Measurements from ENCODE around the gene ZFR. TPM values are rescaled to one million over a fixed set of nuclear protein-coding genes. Genes with fewer than 3 reads are reported as not detected.
A peak's percentile ranks its signal among the peaks of the same experiment; 100 is the strongest.

The ZFR gene
- polyA plus RNA-seq, 2 of the 4 experiments (the other 2 are of a cell fraction): 65.6 to 107 TPM

GRCh38 chr5:32444431-32445286, at the start of gene ZFR (continued):
- no peak for TF ChIP-seq HOXA7 (CRISPR knock-in tag; IDR thresholded peaks at IDR 0.05)
- no peak for TF ChIP-seq CHD2 (IDR thresholded peaks at IDR 0.05; ENCODE audit: low read length, partially characterized antibody)
- TF ChIP-seq SMC3 (IDR thresholded peaks at IDR 0.05): no peak
- TF ChIP-seq HDAC2 (IDR thresholded peaks at IDR 0.05): no peak
- no peak for TF ChIP-seq EP300 (IDR thresholded peaks at IDR 0.05)
- TF ChIP-seq RNF2 (IDR thresholded peaks at IDR 0.05; ENCODE audit: borderline replicate concordance, low read depth): no peak
- TF ChIP-seq PHF8 (IDR thresholded peaks at IDR 0.05; ENCODE audit: borderline replicate concordance, low read depth): peak; percentile 63; the same call in 1 of the 2 replicates
- TF ChIP-seq CHD4 (IDR thresholded peaks at IDR 0.05; ENCODE audit: borderline replicate concordance): no peak
- peak; percentile 73 for TF ChIP-seq HOXB5 (CRISPR knock-in tag; IDR thresholded peaks at IDR 0.05)
- TF ChIP-seq KDM5A (IDR thresholded peaks at IDR 0.05): no peak
- TF ChIP-seq, protein P1, sequence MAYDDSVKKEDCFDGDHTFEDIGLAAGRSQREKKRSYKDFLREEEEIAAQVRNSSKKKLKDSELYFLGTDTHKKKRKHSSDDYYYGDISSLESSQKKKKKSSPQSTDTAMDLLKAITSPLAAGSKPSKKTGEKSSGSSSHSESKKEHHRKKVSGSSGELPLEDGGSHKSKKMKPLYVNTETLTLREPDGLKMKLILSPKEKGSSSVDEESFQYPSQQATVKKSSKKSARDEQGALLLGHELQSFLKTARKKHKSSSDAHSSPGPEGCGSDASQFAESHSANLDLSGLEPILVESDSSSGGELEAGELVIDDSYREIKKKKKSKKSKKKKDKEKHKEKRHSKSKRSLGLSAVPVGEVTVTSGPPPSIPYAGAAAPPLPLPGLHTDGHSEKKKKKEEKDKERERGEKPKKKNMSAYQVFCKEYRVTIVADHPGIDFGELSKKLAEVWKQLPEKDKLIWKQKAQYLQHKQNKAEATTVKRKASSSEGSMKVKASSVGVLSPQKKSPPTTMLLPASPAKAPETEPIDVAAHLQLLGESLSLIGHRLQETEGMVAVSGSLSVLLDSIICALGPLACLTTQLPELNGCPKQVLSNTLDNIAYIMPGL (CRISPR knock-in tag; IDR thresholded peaks at IDR 0.05; ENCODE audit: borderline replicate concordance): no peak
- no peak for TF ChIP-seq JUNB (IDR thresholded peaks at IDR 0.05)
- TF ChIP-seq MAZ (IDR thresholded peaks at IDR 0.05; ENCODE audit: borderline replicate concordance, low read depth, low read length): no peak
- no peak for TF ChIP-seq REST (IDR thresholded peaks at IDR 0.05)
- no peak for TF ChIP-seq ZFP36 (IDR thresholded peaks at IDR 0.05; ENCODE audit: borderline replicate concordance, partially characterized antibody)
- no peak for TF ChIP-seq EHMT2 (IDR thresholded peaks at IDR 0.05; ENCODE audit: low read depth)
- 0 out of 2 replicates have a peak, but pooled peaks have one; percentile 25 for TF ChIP-seq EHF (CRISPR knock-in tag; IDR thresholded peaks at IDR 0.05)
- peak; percentile 65 to 79; a peak in 3 of 5 replicates for TF ChIP-seq JUN (IDR thresholded peaks at IDR 0.05)
- TF ChIP-seq RARB (CRISPR knock-in tag; IDR thresholded peaks at IDR 0.05): no peak
- TF ChIP-seq MYC (IDR thresholded peaks at IDR 0.05; ENCODE audit: borderline replicate concordance, low read length): no peak
- TF ChIP-seq BCL3 (IDR thresholded peaks at IDR 0.05): peak; percentile 57; the same call in 1 of the 3 replicates
- no peak for TF ChIP-seq ZC3H11A (IDR thresholded peaks at IDR 0.05)

Data from A549 (cell line).